ENCODE measurements around the gene ZNF503.
"Not testable (repeated sequence)": the region's sequence is repeated elsewhere in the genome, so short reads cannot be mapped to it uniquely, and the experiment has no call there.

ZNF503 gene

GRCh38 chr10:75371010-75371409 is 30.6 kb downstream of the ZNF503 start:
- DNase-seq (ENCODE audit: low read depth, low spot score), result no peak
- in situ Hi-C loops (cut with HindIII; ENCODE audit: low sequenced_read_pairs), result no loop called here
- no peak overlapping the region for H3K4me3 ChIP-seq (ENCODE audit: low read depth, low read length)
- TF ChIP-seq CTCF (IDR thresholded peaks at IDR 0.05; ENCODE audit: low read depth, low read length), result no peak

GRCh38 chr10:75369838-75370237 is 31.7 kb downstream of the ZNF503 start:
- in situ Hi-C loops (cut with HindIII; ENCODE audit: low sequenced_read_pairs); DNase-seq (ENCODE audit: low read depth, low spot score); H3K4me3 ChIP-seq (ENCODE audit: low read depth, low read length): not testable (repeated sequence)

- in situ Hi-C loops (cut with HindIII; ENCODE audit: low sequenced_read_pairs), result no loop called here
- no peak overlapping the region for H3K4me3 ChIP-seq (ENCODE audit: low read depth, low read length)
- no peak for TF ChIP-seq CTCF (IDR thresholded peaks at IDR 0.05; ENCODE audit: low read depth, low read length)
- no peak for DNase-seq (ENCODE audit: low read depth, low spot score)
Measured at GRCh38 chr10:75367901-75368300, 33.7 kb downstream of the ZNF503 start.

GRCh38 chr10:75367021-75367487 is 34.5 kb downstream of the ZNF503 start:
- no peak overlapping the region for H3K4me3 ChIP-seq (ENCODE audit: low read depth, low read length)
- TF ChIP-seq CTCF (IDR thresholded peaks at IDR 0.05; ENCODE audit: low read depth, low read length), result no peak
- DNase-seq (ENCODE audit: low read depth, low spot score), result no peak
- in situ Hi-C loops (cut with HindIII; ENCODE audit: low sequenced_read_pairs), result no loop called here

- TF ChIP-seq CTCF (IDR thresholded peaks at IDR 0.05; ENCODE audit: low read depth, low read length), result no peak
- in situ Hi-C loops (cut with HindIII; ENCODE audit: low sequenced_read_pairs), result no loop called here
- DNase-seq (ENCODE audit: low read depth, low spot score), result no peak
- H3K4me3 ChIP-seq (ENCODE audit: low read depth, low read length), result no peak overlapping the region
Measured at GRCh38 chr10:75363431-75363830, 38.1 kb downstream of the ZNF503 start.

GRCh38 chr10:75359876-75360275 is 41.7 kb downstream of the ZNF503 start:
- H3K4me3 ChIP-seq (ENCODE audit: low read depth, low read length); DNase-seq (ENCODE audit: low read depth, low spot score); in situ Hi-C loops (cut with HindIII; ENCODE audit: low sequenced_read_pairs): not testable (repeated sequence)

- no peak overlapping the region for H3K4me3 ChIP-seq (ENCODE audit: low read depth, low read length)
- TF ChIP-seq CTCF (IDR thresholded peaks at IDR 0.05; ENCODE audit: low read depth, low read length), result no peak
- in situ Hi-C loops (cut with HindIII; ENCODE audit: low sequenced_read_pairs), result no loop called here
- peak; percentile 45 for DNase-seq (ENCODE audit: low read depth, low spot score)
Measured at GRCh38 chr10:75358835-75359421, 42.6 kb downstream of the ZNF503 start.

GRCh38 chr10:75358132-75358531 is 43.4 kb downstream of the ZNF503 start:
- no peak for DNase-seq (ENCODE audit: low read depth, low spot score)
- TF ChIP-seq CTCF (IDR thresholded peaks at IDR 0.05; ENCODE audit: low read depth, low read length), result no peak
- H3K4me3 ChIP-seq (ENCODE audit: low read depth, low read length), result no peak overlapping the region
- in situ Hi-C loops (cut with HindIII; ENCODE audit: low sequenced_read_pairs), result no loop called here

All from astrocyte of the spinal cord (primary cell).